Measurements from ENCODE around the gene GSE1. TPM values are rescaled to one million over a fixed set of nuclear protein-coding genes. Genes with fewer than 3 reads are reported as not detected.

GSE1 gene
- total RNA-seq, 1 experiment from 2014 or later = 97.5 TPM

DNA sequence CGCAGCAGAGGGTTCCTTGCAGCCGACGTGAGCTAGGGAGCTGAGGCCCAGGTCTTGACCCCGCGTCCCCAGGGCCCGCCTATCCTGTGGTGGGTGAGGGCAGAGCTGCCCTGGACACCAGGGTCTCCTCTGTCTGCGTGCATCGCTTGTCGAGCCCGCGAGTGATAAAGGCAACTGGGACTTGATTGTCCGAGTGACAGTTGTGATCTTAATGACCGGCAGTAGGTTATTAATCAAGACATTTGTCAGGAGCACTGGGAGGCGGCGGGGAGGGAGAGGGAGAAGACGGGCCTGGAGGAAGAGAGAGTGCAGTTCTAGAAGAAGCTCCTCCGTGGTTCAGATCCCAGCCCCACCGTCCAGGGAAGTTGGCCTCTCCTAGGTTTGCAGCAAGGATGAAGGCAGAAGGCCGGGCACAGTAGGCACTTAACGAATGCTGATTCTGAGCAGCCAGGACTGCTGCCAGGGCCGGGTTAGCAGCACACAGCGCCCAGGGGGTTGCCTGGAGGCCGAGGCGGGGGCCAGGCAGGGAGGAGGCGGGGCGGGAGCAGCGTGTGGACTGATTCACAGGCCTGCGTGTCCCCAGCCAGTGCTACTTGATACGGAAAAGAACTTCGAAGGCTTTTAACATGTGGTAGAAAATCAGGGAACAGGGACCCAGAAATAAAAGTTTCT, 11.3 kb upstream of the GSE1 start:
- H3K4me1 ChIP-seq (ENCODE audit: control insufficient read depth, insufficient read depth, low read length) = peaks cover 71% of the 10 kb centered on the region
- intact Hi-C loops (cut with micrococcal nuclease; ENCODE audit: unreplicated experiment) = no loop called here
- ATAC-seq (peak; percentile 56), DNase-seq (ENCODE audit: low read depth, low spot score) (no peak)
- H3K36me3 ChIP-seq (ENCODE audit: control insufficient read depth, insufficient read depth, low read length) = no peaks in the 10 kb centered on the region
- ChIA-PET CTCF (no interaction called here), POLR2A (no interaction called here)
- no TSS peak for BruUV-seq (replicated peaks)
- no peak overlapping the region for H3K4me3 ChIP-seq (ENCODE audit: low read depth in 2 of 2, low read length in 2 of 2)
- peak overlapping the region; percentile 85 for H3K27ac ChIP-seq (ENCODE audit: low read length)
- TF ChIP-seq, protein P1, sequence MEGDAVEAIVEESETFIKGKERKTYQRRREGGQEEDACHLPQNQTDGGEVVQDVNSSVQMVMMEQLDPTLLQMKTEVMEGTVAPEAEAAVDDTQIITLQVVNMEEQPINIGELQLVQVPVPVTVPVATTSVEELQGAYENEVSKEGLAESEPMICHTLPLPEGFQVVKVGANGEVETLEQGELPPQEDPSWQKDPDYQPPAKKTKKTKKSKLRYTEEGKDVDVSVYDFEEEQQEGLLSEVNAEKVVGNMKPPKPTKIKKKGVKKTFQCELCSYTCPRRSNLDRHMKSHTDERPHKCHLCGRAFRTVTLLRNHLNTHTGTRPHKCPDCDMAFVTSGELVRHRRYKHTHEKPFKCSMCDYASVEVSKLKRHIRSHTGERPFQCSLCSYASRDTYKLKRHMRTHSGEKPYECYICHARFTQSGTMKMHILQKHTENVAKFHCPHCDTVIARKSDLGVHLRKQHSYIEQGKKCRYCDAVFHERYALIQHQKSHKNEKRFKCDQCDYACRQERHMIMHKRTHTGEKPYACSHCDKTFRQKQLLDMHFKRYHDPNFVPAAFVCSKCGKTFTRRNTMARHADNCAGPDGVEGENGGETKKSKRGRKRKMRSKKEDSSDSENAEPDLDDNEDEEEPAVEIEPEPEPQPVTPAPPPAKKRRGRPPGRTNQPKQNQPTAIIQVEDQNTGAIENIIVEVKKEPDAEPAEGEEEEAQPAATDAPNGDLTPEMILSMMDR (IDR thresholded peaks at IDR 0.05) = no peak
- TF ChIP-seq SIN3A (IDR thresholded peaks at IDR 0.05; ENCODE audit: borderline replicate concordance, insufficient read depth, low read depth, low read length) (no peak), POLR2AphosphoS5 (IDR thresholded peaks at IDR 0.05; ENCODE audit: low read depth, low read length) (no peak), REST (IDR thresholded peaks at IDR 0.05; ENCODE audit: insufficient read depth in 1 of 2, low read depth in 2 of 2, low read length in 1 of 2) (no peak)
- H3K9me3 ChIP-seq (ENCODE audit: control insufficient read depth, insufficient read depth, low read depth, low read length) = no peaks in the 10 kb centered on the region
- no peaks in the 10 kb centered on the region for H3K27me3 ChIP-seq (ENCODE audit: control insufficient read depth, insufficient read depth, low read length)
- in situ Hi-C loops (cut with HindIII; ENCODE audit: low pct_unique_long_range_greater_than_20kb, low sequenced_read_pairs) = no loop called here

GRCh38 chr16:85602402-85603202, 10.5 kb upstream of the GSE1 start:
- Histone ChIP-seq H3K4me3 (ENCODE audit: low read depth in 2 of 2, low read length in 2 of 2) (no peak overlapping the region), H3K36me3 (ENCODE audit: control insufficient read depth, insufficient read depth, low read length) (no peaks in the 10 kb centered on the region), H3K27ac (ENCODE audit: low read length) (peak overlapping the region; percentile 85), H3K4me1 (ENCODE audit: control insufficient read depth, insufficient read depth, low read length) (peaks cover 76% of the 10 kb centered on the region), H3K9me3 (ENCODE audit: control insufficient read depth, insufficient read depth, low read depth, low read length) (no peaks in the 10 kb centered on the region), H3K27me3 (ENCODE audit: control insufficient read depth, insufficient read depth, low read length) (no peaks in the 10 kb centered on the region)
- ATAC-seq = peak; percentile 6; the same call in 1 of the 2 replicates
- CTCF ChIA-PET = interaction anchor here (0.6 kb wide), 2 partner anchors 10 to 45 kb away, joined by 3 read pairs; no protein-coding TSS in a partner anchor
- in situ Hi-C loops (cut with HindIII; ENCODE audit: low pct_unique_long_range_greater_than_20kb, low sequenced_read_pairs) (no loop called here), intact Hi-C loops (cut with micrococcal nuclease; ENCODE audit: unreplicated experiment) (no loop called here)
- DNase-seq (ENCODE audit: low read depth, low spot score) = no peak
- TF ChIP-seq TCF7L2 (IDR thresholded peaks at IDR 0.05; ENCODE audit: low read depth, low read length) = no peak
- TF ChIP-seq, protein P1 (IDR thresholded peaks at IDR 0.05) = no peak
- POLR2A ChIA-PET = no interaction called here
- no TSS peak for BruUV-seq (replicated peaks)
